T-helper 1 cell treated with Interleukin-12 subunit alpha and Interleukin-12 subunit beta and Interleukin-4 antibody, amounts not matched to agents 30 ng/mL and 1 ng/mL, for 36 hours (primary cell): Measurements from ENCODE around the gene CFAP161. TPM values are rescaled to one million over a fixed set of nuclear protein-coding genes. Genes with fewer than 3 reads are reported as not detected.

Source experiments
- intact Hi-C: fragments of 100-400 bp; cut with micrococcal nuclease; formaldehyde crosslinking; loops from one replicate; pipeline ENCODE4 v1.15.1; 2024
- total RNA-seq: library from RNA; stranded (reverse); gene quantifications from 2 replicates; pipeline ENCODE4 v1.2.3, GENCODE V29; 2022

The CFAP161 gene, protein sequence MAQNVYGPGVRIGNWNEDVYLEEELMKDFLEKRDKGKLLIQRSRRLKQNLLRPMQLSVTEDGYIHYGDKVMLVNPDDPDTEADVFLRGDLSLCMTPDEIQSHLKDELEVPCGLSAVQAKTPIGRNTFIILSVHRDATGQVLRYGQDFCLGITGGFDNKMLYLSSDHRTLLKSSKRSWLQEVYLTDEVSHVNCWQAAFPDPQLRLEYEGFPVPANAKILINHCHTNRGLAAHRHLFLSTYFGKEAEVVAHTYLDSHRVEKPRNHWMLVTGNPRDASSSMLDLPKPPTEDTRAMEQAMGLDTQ
- total RNA-seq: not detected in 2 replicates

DNA sequence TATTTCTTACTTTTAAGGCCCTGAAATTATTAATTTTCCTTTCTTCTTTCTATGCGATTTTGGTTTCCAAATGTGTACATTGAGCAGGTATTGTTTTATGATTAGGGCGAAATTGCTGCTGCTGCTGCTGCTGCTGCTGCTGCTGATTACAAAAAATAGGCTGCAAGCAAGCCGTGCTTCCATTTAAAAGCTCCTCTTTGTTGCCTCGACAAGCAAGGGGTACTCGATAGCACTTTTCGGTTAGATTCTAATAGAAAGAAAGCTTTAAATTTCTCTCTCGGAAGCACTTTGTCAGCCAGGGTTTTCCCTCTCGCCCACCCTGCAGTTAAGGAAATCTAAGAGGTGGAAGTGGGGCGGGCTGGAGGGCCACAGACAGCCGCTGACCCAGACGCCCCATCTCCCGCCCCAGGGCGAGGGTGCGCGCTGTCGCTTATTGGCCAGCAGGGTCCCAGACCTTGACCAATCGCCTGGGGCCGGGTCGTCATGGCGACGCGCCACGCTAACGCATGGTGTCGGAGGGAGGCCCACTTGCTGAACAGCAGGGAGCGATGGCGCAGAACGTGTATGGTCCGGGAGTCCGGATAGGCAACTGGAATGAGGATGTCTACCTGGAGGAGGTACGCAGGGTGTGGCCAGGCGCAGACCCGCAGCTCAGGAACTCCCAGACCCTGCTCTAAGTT, at the start of gene CFAP161:
Gene CFAP161, plus strand, starts transcription at position 489 of the 680 bp plus-strand sequence. Its CDS starts 60 bp downstream, at position 549.
- intact Hi-C loops: no loop called here

DNA sequence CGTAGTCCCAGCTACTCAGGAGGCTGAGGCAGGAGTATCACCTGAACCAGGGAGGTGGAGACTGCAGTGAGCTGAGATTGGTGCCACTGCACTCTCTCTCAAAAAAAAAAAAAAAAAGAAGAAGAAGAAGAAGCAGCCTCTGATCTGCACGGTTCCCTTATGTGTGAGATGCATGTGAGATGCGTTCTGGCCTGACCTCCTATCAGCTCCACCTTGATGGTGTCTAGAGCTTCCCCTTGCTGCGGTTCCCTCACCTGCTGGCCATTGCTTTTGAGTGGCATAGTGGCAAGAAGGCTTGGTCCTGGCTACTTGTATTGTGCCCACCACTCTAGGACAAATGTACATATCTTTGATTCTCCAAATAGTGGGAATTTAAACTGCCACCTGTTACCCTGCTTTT, 49.4 kb upstream of the CFAP161 start:
- intact Hi-C loops: no loop called here

DNA sequence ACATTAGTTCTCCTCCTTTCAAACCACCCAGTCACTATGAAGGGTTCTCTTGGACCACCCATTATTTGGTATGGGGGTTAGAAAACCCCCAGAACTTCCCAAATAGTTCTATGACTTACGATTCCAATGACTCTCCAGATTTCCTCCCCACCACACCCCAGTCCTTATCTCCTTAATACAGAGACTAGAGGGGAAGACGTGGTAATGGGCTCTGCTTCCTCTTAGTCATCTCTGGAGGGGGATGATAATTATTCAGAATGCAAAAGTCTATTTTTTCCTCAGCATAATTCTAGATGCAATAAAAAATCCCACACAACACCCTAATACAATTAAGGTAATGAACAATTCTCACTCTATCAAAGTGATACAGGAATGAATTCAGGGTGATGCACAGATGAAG, 48.9 kb upstream of the CFAP161 start:
- intact Hi-C loops: no loop called here

DNA sequence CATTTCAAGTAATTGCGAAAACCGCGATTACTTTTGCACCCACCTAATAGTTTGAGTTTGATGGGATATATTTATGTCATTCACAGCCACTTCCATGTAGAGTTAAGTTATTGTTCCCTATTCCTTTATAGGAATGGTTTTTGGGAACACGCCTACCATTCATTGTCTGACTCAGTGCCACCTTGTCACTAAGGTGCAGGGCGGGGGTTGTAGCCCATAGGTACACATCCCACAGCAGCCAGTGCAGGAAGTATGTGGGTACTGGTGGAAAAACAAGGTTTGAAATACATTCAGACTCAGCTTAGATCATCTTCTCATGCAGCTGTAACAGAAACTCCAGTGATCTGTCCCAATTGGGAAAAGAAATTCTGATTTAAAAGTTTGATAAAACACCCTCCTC, 48.2 kb upstream of the CFAP161 start:
- intact Hi-C loops: no loop called here

DNA sequence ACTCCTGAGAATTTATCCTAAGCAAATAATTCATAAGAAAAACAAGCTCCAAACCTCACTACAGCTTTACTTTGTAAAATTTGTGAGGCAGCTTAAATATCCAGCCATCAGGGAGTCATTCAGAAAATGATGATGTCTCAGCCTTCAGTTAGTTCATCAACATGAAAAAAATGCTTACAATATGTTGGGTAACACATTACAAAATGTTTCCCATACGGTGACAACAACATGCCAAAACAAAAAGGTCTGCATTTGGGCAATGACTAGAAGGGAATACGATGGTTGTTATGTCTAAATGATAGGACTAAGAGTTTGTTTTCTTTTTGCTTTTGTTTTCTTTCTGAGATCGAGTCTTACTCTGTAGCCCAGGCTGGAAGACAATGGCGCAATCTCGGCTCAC, 47.0 kb upstream of the CFAP161 start:
- intact Hi-C loops: no loop called here

DNA sequence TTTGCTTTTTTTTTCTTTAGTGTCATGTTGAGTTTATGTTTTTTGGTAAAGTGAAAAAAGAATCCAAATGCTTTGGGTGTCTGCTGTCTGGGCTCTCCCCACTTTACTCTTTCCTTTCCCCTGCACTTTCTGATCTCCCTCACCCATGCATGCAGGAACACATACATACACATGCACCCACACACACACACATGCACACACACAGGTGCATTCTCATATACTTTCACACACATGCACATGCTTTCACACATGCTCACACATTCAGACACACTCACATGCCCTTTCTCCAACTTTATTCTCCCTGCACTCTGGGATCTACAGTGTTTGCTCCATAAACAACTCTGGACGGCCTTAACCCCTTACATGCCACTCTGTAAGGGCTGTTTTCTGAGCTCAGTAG, 46.4 kb upstream of the CFAP161 start:
- intact Hi-C loops: no loop called here

DNA sequence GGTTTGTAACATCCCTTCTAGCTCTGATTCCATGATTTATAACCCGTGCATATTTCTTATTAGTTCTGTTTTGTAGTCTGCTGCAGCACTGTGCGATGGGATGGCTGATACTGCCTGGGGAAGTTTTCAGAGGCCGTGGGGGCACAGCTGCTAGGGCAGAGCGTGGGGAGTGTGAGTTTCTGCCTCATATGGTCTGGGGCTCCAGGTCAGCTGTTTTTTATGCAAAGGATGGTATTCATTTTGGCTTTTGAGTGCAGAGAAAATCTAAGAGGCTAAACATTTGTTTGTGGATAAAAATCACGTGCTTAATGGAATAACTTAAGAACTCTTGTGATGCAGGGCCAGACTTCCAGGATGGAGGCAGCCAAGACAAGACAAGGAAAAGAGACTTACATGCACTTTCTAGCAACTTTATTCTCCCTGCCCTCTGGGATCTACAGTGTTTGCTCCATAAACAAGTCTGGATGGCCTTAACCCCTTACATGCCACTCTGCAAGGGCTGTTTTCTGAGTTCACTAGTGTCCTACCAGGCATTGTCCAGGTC, 45.5 kb upstream of the CFAP161 start:
- intact Hi-C loops: no loop called here

DNA sequence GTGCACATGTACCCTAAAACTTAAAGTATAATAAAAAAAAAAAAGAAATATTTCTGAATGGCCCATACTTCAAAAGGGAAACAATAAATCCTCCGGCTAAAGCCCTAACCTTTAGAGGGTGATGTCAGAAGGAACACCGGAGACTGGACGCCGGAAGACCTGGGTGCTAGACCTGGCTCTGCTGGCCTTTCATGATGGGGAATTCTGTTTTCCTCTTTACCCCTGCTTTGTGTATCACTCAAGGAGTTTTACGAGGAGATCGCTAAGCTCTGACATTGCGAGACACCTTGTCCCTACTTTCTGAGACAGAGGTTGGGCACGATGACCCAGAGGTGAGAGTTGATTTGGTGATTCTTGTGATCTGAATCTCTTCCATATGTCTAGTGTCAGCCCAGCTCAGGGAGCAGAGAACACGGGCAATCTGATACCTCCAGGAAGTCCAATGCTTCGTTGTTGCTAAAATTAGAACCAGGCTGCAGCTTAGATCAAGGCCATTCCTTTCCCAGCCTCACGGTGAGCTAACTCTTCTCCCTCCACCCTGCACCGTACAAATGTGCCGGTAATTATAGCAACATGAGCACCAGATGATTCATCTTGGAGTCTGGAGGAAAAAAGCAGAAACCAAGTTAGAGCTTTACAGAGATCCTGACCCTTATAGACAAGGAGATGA, 42.0 kb upstream of the CFAP161 start:
- intact Hi-C loops: no loop called here

DNA sequence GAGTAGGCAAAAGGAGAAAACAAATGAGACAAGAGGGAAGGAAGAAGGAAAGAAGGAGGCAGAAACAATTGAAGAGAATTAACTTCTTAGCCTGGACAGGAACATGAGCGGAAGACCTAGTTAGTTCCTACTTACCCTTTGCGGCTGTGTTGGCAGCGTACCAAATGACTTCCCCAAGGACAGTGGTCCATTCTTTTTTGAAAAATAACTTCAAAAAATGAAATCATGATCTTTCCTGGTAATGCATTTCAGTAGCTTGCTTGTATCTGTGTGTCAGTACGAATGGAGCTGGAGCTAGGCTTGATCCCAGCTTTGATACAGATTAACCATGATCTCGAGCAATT, 41.5 kb upstream of the CFAP161 start:
- intact Hi-C loops: no loop called here

DNA sequence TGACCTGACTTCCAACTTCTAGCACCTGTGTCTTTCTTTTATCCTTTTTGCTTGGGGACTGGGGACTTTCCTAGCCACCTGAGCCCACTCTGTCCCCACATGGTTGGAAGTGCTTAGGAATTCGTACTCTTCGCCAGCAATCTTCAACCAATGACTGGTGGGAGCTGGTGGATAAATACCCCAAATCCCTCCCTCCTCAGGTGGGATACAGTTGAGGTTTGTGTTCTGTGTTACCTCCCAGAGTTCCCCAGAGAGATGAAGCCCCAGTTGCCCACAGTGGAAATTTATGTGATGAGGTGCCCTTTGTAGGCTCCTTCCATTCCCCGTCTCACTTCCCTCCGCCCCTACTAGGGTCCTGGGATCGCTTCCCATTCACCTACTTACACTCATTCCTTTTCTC, 40.1 kb upstream of the CFAP161 start:
- intact Hi-C loops: no loop called here

DNA sequence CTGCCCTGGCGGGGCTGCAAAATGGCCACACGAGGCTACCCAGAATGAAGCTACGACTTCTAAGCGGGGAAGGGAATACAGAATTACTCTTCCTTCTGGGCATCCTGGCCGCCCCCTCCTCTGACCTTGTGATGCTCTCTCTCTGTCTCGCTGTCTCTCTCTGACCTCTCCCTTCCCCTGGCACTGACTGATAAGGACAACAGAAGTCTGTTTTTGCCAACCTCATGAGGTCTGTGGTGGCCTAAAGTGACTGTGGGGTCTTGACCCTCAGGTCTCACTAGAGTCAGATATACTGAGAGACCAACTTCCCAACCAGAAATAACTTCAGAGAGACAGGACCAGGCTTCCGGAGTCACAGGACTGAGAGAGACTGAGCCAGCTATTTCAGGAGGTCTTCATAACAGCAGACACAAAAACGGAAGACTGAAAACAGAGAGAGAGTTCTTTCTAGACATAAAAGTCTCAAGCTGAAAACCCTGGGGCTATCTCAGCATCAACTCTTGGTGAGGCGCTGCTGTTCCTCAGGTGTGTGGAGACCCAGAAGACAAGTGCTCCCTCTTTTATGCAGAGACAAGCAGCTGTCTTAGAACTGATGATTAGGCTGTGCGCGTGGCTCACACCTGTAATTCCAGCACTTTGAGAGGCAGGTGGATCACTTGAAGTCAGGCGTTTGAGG, 38.2 kb upstream of the CFAP161 start:
- intact Hi-C loops: no loop called here

DNA sequence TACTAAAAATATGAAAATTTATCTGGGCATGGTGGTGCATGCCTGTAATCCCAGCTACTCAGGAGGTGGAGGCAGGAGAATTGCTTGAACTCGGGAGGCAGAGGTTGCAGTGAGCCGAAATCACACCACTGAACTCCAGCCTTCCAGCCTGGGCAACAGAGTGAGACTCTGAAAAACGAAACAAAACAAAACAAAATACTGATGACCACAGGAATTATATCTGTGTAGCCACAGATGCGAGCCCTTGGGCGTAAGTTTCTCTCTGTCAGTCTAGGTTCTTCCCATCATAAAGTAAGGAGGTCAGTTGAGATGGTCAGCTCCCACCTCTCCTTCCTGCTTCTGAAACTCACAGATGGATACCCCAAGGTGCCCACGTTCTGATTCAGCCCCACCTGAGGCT, 37.7 kb upstream of the CFAP161 start:
- intact Hi-C loops: no loop called here

DNA sequence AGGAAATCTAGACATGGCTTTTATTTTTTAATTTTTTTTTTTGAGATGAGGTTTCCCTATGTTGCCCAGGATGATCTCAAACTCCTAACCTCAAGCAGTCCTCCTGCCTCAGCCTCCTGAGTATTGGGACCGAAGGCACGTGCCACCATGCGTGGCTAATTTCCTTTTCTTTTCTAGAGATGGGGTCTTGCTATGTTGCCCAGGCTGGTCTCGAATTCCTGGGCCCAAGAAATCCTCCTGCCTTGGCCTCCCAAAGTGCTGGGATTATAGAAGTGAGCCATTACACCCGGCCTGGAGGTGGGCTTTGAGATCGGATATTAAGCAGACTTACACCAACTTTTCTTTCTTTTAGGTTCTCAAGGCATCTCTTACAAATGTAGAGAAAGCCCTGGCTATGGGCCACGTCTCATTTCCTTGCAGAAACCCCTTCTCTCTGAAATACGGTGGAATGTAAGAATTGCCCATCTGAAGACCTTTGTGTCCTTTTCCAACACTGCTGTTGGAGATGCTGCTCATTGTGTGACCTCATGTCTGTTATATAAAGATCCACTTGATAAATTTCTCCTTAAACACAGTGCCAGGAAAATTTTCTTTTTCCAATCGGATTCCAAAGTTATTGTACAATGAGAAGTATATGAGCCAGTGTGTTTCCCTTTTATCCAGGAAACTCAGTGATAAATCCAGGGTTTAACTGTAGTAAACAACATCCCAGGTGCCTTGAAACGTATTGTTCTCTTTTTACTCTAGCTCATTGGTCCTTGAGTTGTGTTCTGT, 36.8 kb upstream of the CFAP161 start:
- intact Hi-C loops: no loop called here

DNA sequence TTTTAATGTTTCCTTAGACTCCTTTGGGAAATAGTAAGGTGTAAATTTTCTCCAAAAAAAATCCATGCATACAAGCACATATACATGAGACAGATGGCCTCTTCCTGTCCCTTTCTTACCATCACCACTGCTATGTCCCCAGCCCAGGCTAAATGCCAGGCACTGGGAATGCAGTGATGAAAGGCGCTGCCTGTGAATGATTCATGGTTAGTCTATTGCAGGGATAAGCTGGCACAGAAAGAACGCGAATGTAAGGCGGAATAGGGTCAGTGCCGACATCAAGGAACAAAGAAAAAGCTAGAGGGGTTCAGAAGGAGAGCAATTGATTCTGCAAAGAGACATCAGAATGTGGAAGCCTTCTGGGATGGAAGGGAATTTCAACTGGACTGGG, 36.2 kb upstream of the CFAP161 start:
- intact Hi-C loops: no loop called here

DNA sequence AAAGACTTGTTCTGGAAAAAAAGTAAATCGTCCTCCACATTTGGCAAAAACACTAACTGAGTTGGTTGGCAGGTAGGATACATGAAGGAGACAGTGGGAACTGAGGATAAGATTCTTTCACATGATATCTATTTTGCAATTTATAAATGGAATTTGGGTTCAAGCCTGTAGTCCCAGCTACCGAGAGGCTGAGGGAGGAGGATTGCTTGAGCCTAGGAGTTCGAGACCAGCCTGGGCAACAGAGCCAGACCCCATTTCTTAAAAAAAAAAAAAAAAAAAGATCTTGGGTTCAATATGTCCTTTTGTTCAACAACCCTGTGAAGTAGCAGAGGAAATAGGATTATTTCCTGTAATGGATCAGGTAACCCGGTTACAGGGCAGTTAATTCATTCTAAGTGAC, 35.7 kb upstream of the CFAP161 start:
- intact Hi-C loops: no loop called here

DNA sequence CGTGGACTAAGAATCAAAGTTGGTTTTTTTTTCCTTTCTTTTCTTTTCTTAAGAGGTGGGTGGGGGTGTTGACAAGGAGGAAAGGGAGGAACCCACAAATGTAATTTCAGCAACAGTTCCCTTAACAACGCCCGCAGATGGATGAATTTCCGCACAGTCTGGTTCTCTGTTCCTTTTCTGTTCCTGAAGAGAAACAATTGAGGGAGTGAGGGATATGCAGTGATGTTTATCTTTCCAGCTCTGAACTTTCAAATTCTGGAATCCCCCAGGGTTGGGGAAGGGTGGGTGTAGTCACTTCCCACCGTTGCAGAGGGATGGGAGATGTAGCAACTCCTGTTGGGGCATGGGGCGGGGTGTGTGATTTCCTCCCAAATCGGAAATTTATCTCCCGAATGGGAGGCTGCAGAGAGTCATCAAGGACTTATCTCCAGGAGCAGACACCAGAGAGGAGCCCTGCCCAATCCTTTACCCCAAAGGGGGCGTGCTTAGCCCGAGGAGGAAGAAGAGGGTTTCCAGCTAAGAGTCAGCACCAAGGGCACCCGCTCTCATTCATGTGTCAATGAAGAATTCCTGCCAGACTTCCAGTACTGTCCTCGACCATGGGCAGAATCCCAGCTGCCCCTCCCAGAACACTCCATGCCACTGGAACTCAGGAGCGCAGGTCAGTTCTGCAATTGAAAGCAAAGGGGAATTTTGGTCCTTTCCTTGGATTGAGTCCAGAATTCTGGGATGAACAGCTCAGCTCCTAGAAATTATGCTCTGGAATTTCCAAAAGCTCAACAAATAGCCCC, 35.0 kb upstream of the CFAP161 start:
- intact Hi-C loops: no loop called here

DNA sequence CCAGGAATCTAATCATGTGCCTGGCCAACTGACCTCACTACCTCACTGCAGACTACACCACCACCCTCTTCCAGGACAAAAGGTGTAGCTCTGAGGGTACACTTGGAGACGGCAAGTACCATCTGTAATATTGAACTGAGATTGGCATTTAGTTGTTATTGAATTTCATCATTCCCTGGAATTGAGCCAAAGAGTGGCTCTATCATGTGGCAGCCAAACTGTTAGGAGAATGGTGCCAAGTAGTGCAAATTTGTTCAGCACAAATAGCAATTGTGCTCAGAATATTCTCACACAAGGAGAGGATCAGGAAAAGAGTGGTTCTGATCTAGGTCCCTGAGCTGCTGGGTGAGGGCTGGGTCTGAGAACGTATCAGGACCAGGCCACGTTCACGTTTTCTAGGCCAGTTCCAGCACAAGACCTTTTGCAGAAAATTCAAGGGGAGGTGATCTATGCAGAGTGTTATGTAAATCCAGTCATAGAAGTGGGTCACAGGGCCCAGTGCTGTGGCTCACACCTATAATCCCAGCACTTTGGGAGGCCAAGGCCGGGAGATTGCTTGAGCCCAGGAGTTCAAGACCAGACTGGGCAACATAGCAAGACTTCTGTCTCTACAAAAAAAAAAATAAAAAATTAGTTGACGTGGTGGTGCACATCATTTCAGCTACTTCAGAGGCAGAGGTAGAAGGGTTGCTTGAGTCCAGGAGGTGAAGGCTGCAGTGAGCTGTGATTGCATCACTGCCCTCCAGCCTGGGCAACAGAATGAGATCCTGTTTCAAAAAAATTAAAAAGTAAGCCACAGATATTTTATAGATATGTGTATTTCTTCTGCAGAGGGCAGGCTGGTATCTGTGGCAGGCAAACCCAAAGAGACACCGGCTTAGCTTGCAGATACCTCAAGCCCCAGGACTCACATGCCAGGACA, 31.9 kb upstream of the CFAP161 start:
- intact Hi-C loops: no loop called here

DNA sequence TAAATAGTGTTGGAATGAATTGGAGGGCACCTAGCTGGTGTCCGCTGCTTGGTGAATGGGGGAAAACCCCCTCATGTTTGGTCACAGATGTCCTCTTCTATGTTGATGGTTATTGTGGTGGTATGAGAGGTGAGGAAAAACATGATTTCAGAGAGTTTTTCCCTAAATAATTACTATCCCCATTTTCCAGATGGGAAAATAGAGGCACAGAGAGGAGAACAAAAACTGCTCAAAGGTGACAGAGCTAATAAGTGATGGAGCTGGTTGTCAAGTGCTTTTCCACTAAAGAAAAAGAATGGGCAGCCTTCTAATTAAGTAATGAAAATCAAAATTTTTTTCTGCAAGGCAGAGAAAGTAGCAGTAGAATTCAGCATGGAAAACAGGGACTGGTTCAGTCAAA, 30.2 kb upstream of the CFAP161 start:
- intact Hi-C loops: no loop called here

DNA sequence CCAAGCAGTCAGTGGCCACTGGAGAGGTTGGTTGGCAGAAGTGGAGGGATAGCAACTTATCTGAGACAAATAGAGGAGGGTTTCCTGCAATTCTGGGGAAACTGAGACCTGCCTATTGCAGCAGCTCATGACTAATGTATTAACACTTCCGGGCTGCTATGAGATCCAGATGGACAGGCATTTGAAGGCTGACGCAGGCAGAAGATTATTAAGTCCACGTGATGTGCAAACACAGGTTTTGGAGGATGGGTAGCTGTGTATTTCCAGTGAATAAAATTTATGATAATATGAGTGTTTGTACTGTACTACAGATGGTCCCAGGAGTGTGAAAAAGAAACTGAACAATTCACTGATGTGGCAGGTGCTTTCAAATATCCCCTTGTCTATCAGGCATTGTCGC, 28.5 kb upstream of the CFAP161 start:
- intact Hi-C loops: loop anchor here (5.0 kb wide), 1 partner anchor 648 kb away; no protein-coding TSS in a partner anchor
